Thymus (tissue), 11 donors: ENCODE data around the gene CDH1. TPM values are rescaled to one million over a fixed set of nuclear protein-coding genes. Genes with fewer than 3 reads are reported as not detected.

Source experiments
- DNase-seq, 9 donors: peaks; one replicate each; pipeline ENCODE4 v3.0.0-alpha.2; 2013; ENCODE audit warnings: low spot score in 9 of 9, low read depth in 6 of 9, missing footprints in 1 of 9
- H3K27ac ChIP-seq, 2 donors: one replicate each; pipeline ENCODE4 v1.5.1; 2013; ENCODE audit warnings: control low read depth in 1 of 2, low read depth in 1 of 2, low read length in 1 of 2, mild to moderate bottlenecking in 1 of 2, moderate library complexity in 1 of 2
- H3K27me3 ChIP-seq, 2 donors: one replicate each; pipeline ENCODE4 v1.5.1; 2013; ENCODE audit warnings: low read length in 1 of 2; ENCODE audit not compliant: control insufficient read depth in 2 of 2, insufficient read depth in 1 of 2
- H3K36me3 ChIP-seq, 2 donors: one replicate each; pipeline ENCODE4 v1.5.1; 2013; ENCODE audit warnings: low read length in 1 of 2, mild to moderate bottlenecking in 1 of 2, moderate library complexity in 1 of 2; ENCODE audit not compliant: control insufficient read depth in 2 of 2, insufficient read depth in 2 of 2
- H3K4me1 ChIP-seq, 2 donors: one replicate each; pipeline ENCODE4 v1.5.1; 2013; ENCODE audit warnings: low read length in 2 of 2; ENCODE audit not compliant: control insufficient read depth in 2 of 2, insufficient read depth in 2 of 2
- H3K4me3 ChIP-seq, 2 donors: one replicate each; pipeline ENCODE4 v1.5.1; 2013; ENCODE audit warnings: low read length in 2 of 2, control low read depth in 1 of 2, mild to moderate bottlenecking in 1 of 2
- H3K9me3 ChIP-seq, 2 donors: one replicate each; pipeline ENCODE4 v1.5.1; 2013; ENCODE audit warnings: low read length in 1 of 2, mild to moderate bottlenecking in 1 of 2; ENCODE audit not compliant: control insufficient read depth in 2 of 2, insufficient read depth in 1 of 2
- WGBS: extraction: QIAGEN DNeasy Blood & Tissue Kit; methylation state at CpG from one replicate; pipeline ENCODE4 v1.1.7; 2013; 5-methylcytosine and 5-hydroxymethylcytosine counted together
- polyA plus RNA-seq: library from polyadenylated mRNA; stranded (reverse); fragments of 200-250 nt; gene quantifications from one replicate; pipeline ENCODE4 v1.2.3, GENCODE V29; 2013
- total RNA-seq: library from RNA; stranded (reverse); fragments of 120-200 nt; gene quantifications from one replicate; pipeline ENCODE4 v1.2.4, GENCODE V29; 2013
- donor health status: healthy.

CDH1 gene
- total and polyA plus RNA-seq, 2 donors, result 30.9 to 70.4 TPM

DNA sequence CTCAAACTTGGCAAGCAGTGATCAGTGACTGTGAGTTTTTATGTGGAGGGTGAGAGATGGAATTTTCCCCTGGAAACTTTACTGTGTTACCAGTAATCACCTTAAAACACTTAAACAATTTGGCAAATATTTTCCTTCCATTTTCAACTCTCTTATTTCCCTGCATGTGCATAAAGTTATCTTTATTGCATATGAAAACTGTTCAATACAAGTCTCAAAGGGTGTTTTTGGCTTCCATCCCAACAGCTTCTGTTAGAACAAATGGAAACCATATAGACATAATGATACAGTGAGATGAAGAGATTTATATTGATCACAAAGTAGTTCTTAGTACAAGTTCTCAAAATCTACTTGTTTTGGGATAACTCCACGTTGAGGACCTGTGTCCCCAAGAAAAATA lies 69.9 kb downstream of the CDH1 start:
- H3K36me3 ChIP-seq, result no peaks in the 10 kb centered on the region
- H3K4me3 ChIP-seq, result no peak overlapping the region
- no peak overlapping the region for H3K27ac ChIP-seq
- 88% methylated on average over 1 of the region's 1 CpG for WGBS
- no peaks in the 10 kb centered on the region for H3K4me1 ChIP-seq
- H3K9me3 ChIP-seq, result no peaks in the 10 kb centered on the region
- no peaks in the 10 kb centered on the region for H3K27me3 ChIP-seq
- no peak for DNase-seq

DNA sequence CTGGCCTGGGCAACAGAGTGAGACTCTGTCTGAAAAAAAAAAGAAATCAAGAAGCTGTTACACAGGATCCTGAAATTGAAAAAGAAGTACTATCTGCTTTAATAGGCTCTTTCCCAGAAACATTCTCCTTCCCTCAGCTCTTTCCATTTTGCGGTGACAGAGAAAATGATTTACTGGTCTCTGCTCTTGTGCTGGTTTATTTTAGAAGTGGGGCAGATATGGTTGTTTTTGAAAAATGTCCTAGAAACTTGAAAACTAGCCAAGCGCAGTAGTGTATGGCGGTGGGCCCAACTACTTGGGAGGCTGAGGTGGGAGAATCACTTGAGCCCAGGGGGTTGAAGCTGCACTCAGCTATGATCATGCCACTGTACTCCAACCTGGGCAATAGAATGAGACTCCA lies 77.4 kb downstream of the CDH1 start:
- no peak for DNase-seq
- no peak overlapping the region for H3K27ac ChIP-seq
- no peaks in the 10 kb centered on the region for H3K27me3 ChIP-seq
- H3K9me3 ChIP-seq, result no peaks in the 10 kb centered on the region
- H3K4me3 ChIP-seq, result no peak overlapping the region
- 98% methylated on average over 3 of the region's 3 CpGs for WGBS
- H3K36me3 ChIP-seq, result peaks cover 0 to 4% of the 10 kb centered on the region in 2 donors
- no peaks in the 10 kb centered on the region for H3K4me1 ChIP-seq

DNA sequence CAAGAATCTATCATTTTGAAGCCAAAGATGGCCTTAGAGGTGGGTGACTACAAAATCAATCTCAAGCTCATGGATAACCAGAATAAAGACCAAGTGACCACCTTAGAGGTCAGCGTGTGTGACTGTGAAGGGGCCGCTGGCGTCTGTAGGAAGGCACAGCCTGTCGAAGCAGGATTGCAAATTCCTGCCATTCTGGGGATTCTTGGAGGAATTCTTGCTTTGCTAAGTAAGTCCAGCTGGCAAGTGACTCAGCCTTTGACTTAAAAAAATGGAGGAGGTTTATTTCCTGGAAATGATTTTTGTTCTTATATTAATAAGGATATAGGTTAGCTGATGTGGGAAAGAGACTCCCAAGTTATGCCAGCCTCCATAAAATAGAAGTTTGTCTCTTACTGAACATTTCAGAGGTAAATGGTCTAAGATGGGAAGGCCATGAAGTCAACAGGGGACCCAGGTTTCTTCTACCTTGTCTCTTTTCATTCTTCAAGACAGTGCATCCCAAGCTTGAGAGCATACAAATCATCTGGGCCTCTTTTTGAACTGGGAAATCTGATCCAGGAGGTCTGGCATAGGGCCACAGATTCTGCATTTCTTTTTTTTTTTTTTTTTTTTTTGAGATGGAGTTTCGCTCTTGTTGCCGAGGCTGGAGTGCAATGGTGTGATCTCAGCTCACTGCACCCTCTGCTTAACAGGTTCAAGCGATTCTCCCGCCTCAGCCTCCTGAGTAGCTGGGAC lies 86.5 kb downstream of the CDH1 start:
- DNase-seq, result no peak
- Histone ChIP-seq H3K4me3 (no peak overlapping the region), H3K27ac (no peak overlapping the region), H3K9me3 (no peaks in the 10 kb centered on the region), H3K36me3 (peaks cover 0 to 7% of the 10 kb centered on the region in 2 donors), H3K4me1 (no peaks in the 10 kb centered on the region), H3K27me3 (no peaks in the 10 kb centered on the region)
- 96% methylated on average over 8 of the region's 8 CpGs for WGBS

DNA sequence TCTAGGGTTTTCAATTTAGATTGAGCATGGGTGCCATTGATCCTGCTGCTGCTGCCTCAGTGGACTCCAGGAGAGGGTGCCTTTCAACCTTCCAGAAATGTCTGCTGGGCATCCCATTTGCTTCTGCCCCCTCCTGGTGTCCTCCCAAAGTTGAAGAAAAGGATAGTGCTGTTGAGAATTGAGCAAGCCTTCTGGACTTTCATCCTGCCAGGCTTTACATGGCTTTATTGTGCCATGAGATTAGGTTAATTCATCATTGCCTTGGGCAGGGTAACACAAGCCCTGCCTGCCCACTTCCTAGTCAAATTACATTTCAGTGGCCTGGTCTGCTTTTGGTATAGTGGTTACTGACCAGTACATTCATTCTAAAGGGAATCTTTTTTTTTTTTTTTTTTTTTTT lies 88.3 kb downstream of the CDH1 start:
- DNase-seq, result no peak
- Histone ChIP-seq H3K9me3 (no peaks in the 10 kb centered on the region), H3K36me3 (peaks cover 0 to 3% of the 10 kb centered on the region in 2 donors), H3K27me3 (no peaks in the 10 kb centered on the region), H3K4me3 (no peak overlapping the region), H3K27ac (no peak overlapping the region), H3K4me1 (no peaks in the 10 kb centered on the region)

DNA sequence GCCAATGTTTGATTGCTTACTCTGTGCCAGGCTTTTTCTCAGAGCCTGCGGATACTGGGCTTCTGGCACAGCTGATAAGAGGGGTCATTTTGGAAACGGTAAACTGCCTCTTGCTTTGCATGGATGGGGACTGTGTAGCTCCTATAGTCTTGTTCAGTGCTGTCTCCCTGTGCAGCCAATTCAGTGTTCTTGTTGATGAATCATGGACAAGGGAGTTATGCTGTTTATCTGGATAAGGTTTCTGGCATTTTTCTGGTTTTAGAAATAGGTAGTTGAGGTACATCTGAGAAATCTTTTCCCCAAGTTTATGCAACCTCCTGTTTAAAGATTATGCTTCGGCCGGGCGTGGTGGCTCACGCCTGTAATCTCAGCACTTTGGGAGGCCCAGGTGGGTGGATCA lies 89.6 kb downstream of the CDH1 start:
- Histone ChIP-seq H3K36me3 (peaks cover 0 to 3% of the 10 kb centered on the region in 2 donors), H3K9me3 (no peaks in the 10 kb centered on the region)
- DNase-seq, result no peak

DNA sequence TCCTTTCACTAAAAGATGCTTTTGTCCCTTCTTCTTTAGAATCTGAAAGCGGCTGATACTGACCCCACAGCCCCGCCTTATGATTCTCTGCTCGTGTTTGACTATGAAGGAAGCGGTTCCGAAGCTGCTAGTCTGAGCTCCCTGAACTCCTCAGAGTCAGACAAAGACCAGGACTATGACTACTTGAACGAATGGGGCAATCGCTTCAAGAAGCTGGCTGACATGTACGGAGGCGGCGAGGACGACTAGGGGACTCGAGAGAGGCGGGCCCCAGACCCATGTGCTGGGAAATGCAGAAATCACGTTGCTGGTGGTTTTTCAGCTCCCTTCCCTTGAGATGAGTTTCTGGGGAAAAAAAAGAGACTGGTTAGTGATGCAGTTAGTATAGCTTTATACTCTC lies 96.2 kb downstream of the CDH1 start:
- no peaks in the 10 kb centered on the region for H3K36me3 ChIP-seq
- H3K4me3 ChIP-seq, result no peak overlapping the region
- no peaks in the 10 kb centered on the region for H3K9me3 ChIP-seq
- H3K27ac ChIP-seq, result no peak overlapping the region
- 90% methylated on average over 14 of the region's 14 CpGs for WGBS
- no peak for DNase-seq
- H3K4me1 ChIP-seq, result no peaks in the 10 kb centered on the region
- H3K27me3 ChIP-seq, result no peaks in the 10 kb centered on the region

More for the DNA sequence above, 89.6 kb downstream of the CDH1 start:
- Histone ChIP-seq H3K4me1 (no peaks in the 10 kb centered on the region), H3K4me3 (no peak overlapping the region), H3K27me3 (no peaks in the 10 kb centered on the region), H3K27ac (no peak overlapping the region)
- 94% methylated on average over 6 of the region's 6 CpGs for WGBS

DNA sequence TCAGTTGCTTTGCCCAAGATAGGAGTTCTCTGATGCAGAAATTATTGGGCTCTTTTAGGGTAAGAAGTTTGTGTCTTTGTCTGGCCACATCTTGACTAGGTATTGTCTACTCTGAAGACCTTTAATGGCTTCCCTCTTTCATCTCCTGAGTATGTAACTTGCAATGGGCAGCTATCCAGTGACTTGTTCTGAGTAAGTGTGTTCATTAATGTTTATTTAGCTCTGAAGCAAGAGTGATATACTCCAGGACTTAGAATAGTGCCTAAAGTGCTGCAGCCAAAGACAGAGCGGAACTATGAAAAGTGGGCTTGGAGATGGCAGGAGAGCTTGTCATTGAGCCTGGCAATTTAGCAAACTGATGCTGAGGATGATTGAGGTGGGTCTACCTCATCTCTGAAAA lies 97.5 kb downstream of the CDH1 start:
- H3K9me3 ChIP-seq, result no peaks in the 10 kb centered on the region
- 97% methylated on average over 1 of the region's 1 CpG for WGBS
- DNase-seq, result no peak
- no peak overlapping the region for H3K27ac ChIP-seq
- no peaks in the 10 kb centered on the region for H3K36me3 ChIP-seq
- H3K27me3 ChIP-seq, result no peaks in the 10 kb centered on the region
- H3K4me1 ChIP-seq, result no peaks in the 10 kb centered on the region
- no peak overlapping the region for H3K4me3 ChIP-seq

DNA sequence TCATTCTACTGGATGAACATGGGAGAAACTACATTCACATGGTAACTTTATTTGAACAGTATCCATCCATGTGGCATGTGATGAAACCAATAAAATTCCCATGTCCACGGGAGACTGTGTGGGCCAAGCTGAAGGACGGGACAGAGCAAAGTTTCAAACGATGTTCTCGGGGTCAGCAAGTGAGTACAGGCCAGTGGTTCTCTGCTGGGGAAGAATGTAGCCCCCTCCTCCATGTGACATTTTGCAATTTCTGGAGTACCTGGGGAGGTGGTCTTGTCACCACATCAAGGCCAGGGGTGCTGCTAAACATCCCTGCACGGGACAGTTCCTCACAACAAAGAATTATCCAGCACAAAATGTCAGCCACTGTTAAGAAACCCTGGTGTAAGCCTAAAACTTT lies 98.9 kb downstream of the CDH1 start:
- no peak overlapping the region for H3K27ac ChIP-seq
- no peaks in the 10 kb centered on the region for H3K27me3 ChIP-seq
- H3K36me3 ChIP-seq, result no peaks in the 10 kb centered on the region
- H3K4me1 ChIP-seq, result no peaks in the 10 kb centered on the region
- DNase-seq, result no peak
- WGBS, result 93% methylated on average over 5 of the region's 5 CpGs
- no peaks in the 10 kb centered on the region for H3K9me3 ChIP-seq
- no peak overlapping the region for H3K4me3 ChIP-seq

DNA sequence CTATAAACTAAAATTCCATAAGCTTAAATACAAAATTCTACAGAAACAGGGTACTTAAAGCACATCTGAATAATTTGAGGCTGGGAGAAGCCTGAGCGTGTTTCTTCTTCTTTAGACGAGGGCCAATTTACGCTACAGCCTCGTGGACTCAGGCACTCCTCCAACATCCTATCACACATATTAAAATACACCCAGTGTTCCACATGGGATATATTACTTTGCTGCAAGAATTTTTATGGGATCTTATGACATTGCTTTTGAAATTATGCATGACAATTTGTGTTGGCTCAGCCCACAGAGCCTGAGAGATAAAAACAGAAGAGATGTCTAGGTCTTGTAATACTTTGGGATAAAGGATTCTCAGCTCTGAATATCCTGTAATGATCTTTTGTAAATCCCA lies 102.7 kb downstream of the CDH1 start:
- DNase-seq, result no peak
- Histone ChIP-seq H3K4me3 (no peak overlapping the region), H3K4me1 (peaks cover 10% of the 10 kb centered on the region in 2 donors), H3K27ac (no peak overlapping the region), H3K27me3 (no peaks in the 10 kb centered on the region), H3K9me3 (no peaks in the 10 kb centered on the region), H3K36me3 (no peaks in the 10 kb centered on the region)
- 92% methylated on average over 4 of the region's 4 CpGs for WGBS
